Thoracic aorta (tissue), 2 donors: ENCODE results near the gene MXRA8. TPM values are rescaled to one million over a fixed set of nuclear protein-coding genes. Genes with fewer than 3 reads are reported as not detected.
"Not testable (repeated sequence)": the region's sequence is repeated elsewhere in the genome, so short reads cannot be mapped to it uniquely, and the experiment has no call there.

Source experiments
- ATAC-seq: fragments of 150-250 bp; one replicate; pipeline ENCODE4 v1.8.0; 2017; ENCODE audit warnings: low read depth; ENCODE audit not compliant: insufficient number of reproducible peaks, low FRiP score
- DNase-seq: peaks from one replicate; pipeline ENCODE4 v3.0.0-alpha.2; 2020; ENCODE audit warnings: low spot score
- H3K27ac ChIP-seq, 2 donors: fragments of 200-600 bp; sonication (generic); 1 replicate in 1 of 2; 2 replicates in 1 of 2; pipeline ENCODE4 v1.5.1; 2016; ENCODE audit warnings: mild to moderate bottlenecking in 2 of 2, moderate library complexity in 2 of 2
- H3K27me3 ChIP-seq: fragments of 200-600 bp; sonication (generic); replicated peaks from 2 replicates; pipeline ENCODE4 v1.6.0; 2016; ENCODE audit warnings: mild to moderate bottlenecking; ENCODE audit not compliant: insufficient read depth
- H3K36me3 ChIP-seq: fragments of 200-600 bp; sonication (generic); one replicate; pipeline ENCODE4 v1.5.1; 2016
- H3K4me1 ChIP-seq, 2 donors: fragments of 200-600 bp; sonication (generic); 1 replicate in 1 of 2; 2 replicates in 1 of 2; pipeline versions ENCODE4 v1.5.1 to v1.6.0; 2016; ENCODE audit warnings: low read depth in 2 of 2, mild to moderate bottlenecking in 1 of 2; ENCODE audit not compliant: control insufficient read depth in 1 of 2
- H3K4me3 ChIP-seq: fragments of 200-600 bp; sonication (generic); 2 replicates; pipeline ENCODE4 v1.5.1; 2016; ENCODE audit warnings: mild to moderate bottlenecking
- H3K9me3 ChIP-seq: fragments of 200-600 bp; sonication (generic); 2 replicates; pipeline ENCODE4 v1.5.1; 2016
- total RNA-seq, 2 donors: library from RNA; depleted of rRNA; stranded (reverse); fragments of >200 nt; gene quantifications; one replicate each; pipeline versions ENCODE4 v1.1.0 to v1.2.3, GENCODE V29; 2016
- TF ChIP-seq, protein P1 (sequence below): fragments of 200-600 bp; sonication (generic); IDR thresholded peaks from one replicate; pipeline ENCODE4 v1.5.1; 2019; ENCODE audit warnings: antibody characterized with exemption

MXRA8 gene
- total RNA-seq, 2 donors from 2014 or later, result 239 to 326 TPM

DNA sequence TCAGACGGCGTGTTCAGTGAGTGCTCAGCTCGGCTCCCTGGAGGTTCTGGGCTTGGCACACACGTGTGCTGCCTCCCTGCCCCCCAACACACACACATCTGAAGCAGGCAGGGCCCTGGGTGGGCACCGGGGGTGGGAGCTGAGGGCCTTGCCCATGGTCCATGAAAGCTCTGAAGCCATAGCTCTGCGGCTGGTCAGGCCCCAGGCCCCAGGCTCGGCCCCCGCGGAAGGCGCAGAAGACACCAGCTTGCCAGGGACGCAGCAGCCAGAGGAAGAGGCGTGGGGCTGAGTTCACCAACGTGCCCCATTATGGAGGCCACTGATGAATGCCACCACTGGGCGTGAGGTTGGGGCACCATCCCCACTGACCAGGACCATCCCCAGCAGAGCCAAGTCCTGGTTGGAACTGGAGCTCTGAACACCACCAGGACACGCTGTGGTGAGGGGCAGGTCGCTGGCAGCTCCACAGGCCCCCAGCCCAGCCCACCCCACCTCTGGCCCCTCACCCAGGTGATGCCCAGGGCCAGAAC, 12.5 kb upstream of the MXRA8 start:
- Histone ChIP-seq H3K4me1 (peaks cover 20 to 29% of the 10 kb centered on the region in 2 donors), H3K27me3 (no peaks in the 10 kb centered on the region), H3K9me3 (no peaks in the 10 kb centered on the region), H3K4me3 (no peak overlapping the region), H3K36me3 (peaks cover 7% of the 10 kb centered on the region), H3K27ac (no peak overlapping the region)
- no peak for DNase-seq
- ATAC-seq, result no peak
- TF ChIP-seq, protein P1, sequence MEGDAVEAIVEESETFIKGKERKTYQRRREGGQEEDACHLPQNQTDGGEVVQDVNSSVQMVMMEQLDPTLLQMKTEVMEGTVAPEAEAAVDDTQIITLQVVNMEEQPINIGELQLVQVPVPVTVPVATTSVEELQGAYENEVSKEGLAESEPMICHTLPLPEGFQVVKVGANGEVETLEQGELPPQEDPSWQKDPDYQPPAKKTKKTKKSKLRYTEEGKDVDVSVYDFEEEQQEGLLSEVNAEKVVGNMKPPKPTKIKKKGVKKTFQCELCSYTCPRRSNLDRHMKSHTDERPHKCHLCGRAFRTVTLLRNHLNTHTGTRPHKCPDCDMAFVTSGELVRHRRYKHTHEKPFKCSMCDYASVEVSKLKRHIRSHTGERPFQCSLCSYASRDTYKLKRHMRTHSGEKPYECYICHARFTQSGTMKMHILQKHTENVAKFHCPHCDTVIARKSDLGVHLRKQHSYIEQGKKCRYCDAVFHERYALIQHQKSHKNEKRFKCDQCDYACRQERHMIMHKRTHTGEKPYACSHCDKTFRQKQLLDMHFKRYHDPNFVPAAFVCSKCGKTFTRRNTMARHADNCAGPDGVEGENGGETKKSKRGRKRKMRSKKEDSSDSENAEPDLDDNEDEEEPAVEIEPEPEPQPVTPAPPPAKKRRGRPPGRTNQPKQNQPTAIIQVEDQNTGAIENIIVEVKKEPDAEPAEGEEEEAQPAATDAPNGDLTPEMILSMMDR, result no peak

DNA sequence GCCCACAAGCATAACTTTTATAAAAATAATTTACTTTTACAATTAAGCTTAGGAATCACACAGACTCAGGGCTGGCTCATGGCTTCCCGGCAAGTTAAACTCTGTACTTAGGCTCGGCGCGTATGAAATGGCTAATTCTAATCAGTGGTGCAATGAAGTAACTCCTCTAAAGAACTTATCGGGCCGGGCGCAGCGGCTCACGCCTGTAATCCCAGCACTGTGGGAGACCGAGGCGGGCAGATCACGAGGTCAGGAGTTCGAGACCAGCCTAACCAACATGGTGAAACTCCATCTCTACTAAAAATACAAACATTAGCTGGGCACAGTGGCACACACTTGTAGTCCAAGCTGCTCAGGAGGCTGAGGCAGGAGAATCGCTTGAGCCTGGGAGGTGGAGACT, 11.7 kb upstream of the MXRA8 start:
- H3K36me3 ChIP-seq, H3K27ac ChIP-seq, DNase-seq, H3K4me3 ChIP-seq, ATAC-seq, H3K9me3 ChIP-seq, H3K27me3 ChIP-seq: not testable (repeated sequence)
- peaks cover 18 to 29% of the 10 kb centered on the region in 2 donors for H3K4me1 ChIP-seq

GRCh38 chr1:1367315-1367714, 9.0 kb upstream of the MXRA8 start:
- TF ChIP-seq, protein P1, result no peak
- ATAC-seq (no peak), DNase-seq (no peak)
- H3K36me3 ChIP-seq, result no peaks in the 10 kb centered on the region
- H3K4me1 ChIP-seq, result peaks cover 3 to 13% of the 10 kb centered on the region in 2 donors
- no peaks in the 10 kb centered on the region for H3K9me3 ChIP-seq
- H3K27ac ChIP-seq, result no peak overlapping the region
- H3K27me3 ChIP-seq, result no peaks in the 10 kb centered on the region
- H3K4me3 ChIP-seq, result no peak overlapping the region

GRCh38 chr1:1366699-1367066, 8.3 kb upstream of the MXRA8 start:
- Histone ChIP-seq H3K27ac (no peak overlapping the region), H3K4me1 (peaks cover 1 to 13% of the 10 kb centered on the region in 2 donors), H3K4me3 (no peak overlapping the region), H3K9me3 (no peaks in the 10 kb centered on the region), H3K36me3 (no peaks in the 10 kb centered on the region), H3K27me3 (no peaks in the 10 kb centered on the region)
- TF ChIP-seq, protein P1, result no peak
- DNase-seq (no peak), ATAC-seq (no peak)

GRCh38 chr1:1365875-1366698, 7.7 kb upstream of the MXRA8 start:
- Histone ChIP-seq H3K9me3 (no peaks in the 10 kb centered on the region), H3K4me1 (peaks cover 4 to 15% of the 10 kb centered on the region in 2 donors), H3K27me3 (no peaks in the 10 kb centered on the region), H3K4me3 (no peak overlapping the region), H3K36me3 (no peaks in the 10 kb centered on the region), H3K27ac (no peak overlapping the region)
- ATAC-seq (no peak), DNase-seq (no peak)
- TF ChIP-seq, protein P1, result no peak
